Left lung (tissue), 10 donors: ENCODE data around the gene LYZL6. TPM values are rescaled to one million over a fixed set of nuclear protein-coding genes. Genes with fewer than 3 reads are reported as not detected.
A peak's percentile ranks its signal among the peaks of the same experiment; 100 is the strongest.

Source experiments
- ATAC-seq: fragments of 200-7000 bp; cut with Tn5 transposase; one replicate; pipeline ENCODE4 v1.9.1; 2020; ENCODE audit warnings: moderate library complexity
- DNase-seq, 4 donors: peaks; one replicate each; pipeline ENCODE4 v3.0.0-alpha.2; 2013 to 2020
- H3K27ac ChIP-seq, 2 donors: fragments of 200-600 bp; sonication (generic) in 1 of 2; one replicate each; pipeline versions ENCODE4 v1.5.0 to v1.8.0; 2020 to 2021
- H3K27me3 ChIP-seq, 2 donors: fragments of 200-600 bp; sonication (generic) in 1 of 2; one replicate each; pipeline versions ENCODE4 v1.5.0 to v1.8.0; 2020 to 2021
- H3K36me3 ChIP-seq, 2 donors: fragments of 200-600 bp; sonication (generic) in 1 of 2; one replicate each; pipeline versions ENCODE4 v1.5.0 to v1.8.0; 2020 to 2021
- H3K4me1 ChIP-seq, 2 donors: fragments of 200-600 bp; one replicate each; pipeline ENCODE4 v1.8.0; 2021
- H3K4me3 ChIP-seq, 2 donors: fragments of 200-600 bp; sonication (generic) in 1 of 2; one replicate each; pipeline versions ENCODE4 v1.5.0 to v1.8.0; 2020 to 2021; ENCODE audit warnings: mild to moderate bottlenecking in 1 of 2
- H3K9me3 ChIP-seq, 2 donors: fragments of 200-600 bp; sonication (generic) in 1 of 2; one replicate each; pipeline versions ENCODE4 v1.5.0 to v1.8.0; 2020 to 2021
- CTCF ChIP-seq, 2 donors: fragments of 200-600 bp; sonication (generic) in 1 of 2; IDR thresholded peaks; one replicate each; pipeline versions ENCODE4 v1.5.0 to v1.8.0; 2021; ENCODE audit warnings: antibody characterized with exemption in 2 of 2
- intact Hi-C, 2 donors: fragments of 100-400 bp; cut with DNase I; formaldehyde crosslinking; loops; one replicate each; pipeline versions ENCODE4 v1.11.2 to v1.14.2; 2022
- polyA plus RNA-seq, 6 donors: library from polyadenylated mRNA; unstranded; fragments of 120-200 nt; gene quantifications; one replicate each; pipeline ENCODE4 v1.2.1, GENCODE V29; 2013; ENCODE audit not compliant: insufficient read length in 6 of 6
- total RNA-seq, 2 donors: library from RNA; stranded (reverse); fragmentation: NEBNext Ultra II Directional; extraction: Animal tissue kit (Norgen Biotek cat#: 25700); gene quantifications; one replicate each; pipeline ENCODE4 v1.2.1, GENCODE V29; 2021
- donor health status: DM: no; HTN: yes; CAD: no.
- donor health status: DM: no; HTN: no; CAD: no.

Gene LYZL6
- total and polyA plus RNA-seq, 8 donors, result not detected

GRCh38 chr17:35936063-35936462 lies 7.5 kb downstream of the LYZL6 start:
- no peaks in the 10 kb centered on the region for H3K36me3 ChIP-seq
- intact Hi-C loops, result no loop called here
- no peaks in the 10 kb centered on the region for H3K4me1 ChIP-seq
- no peak for TF ChIP-seq CTCF (IDR thresholded peaks at IDR 0.05)
- no peak overlapping the region for H3K4me3 ChIP-seq
- ATAC-seq (no peak), DNase-seq (no peak)
- no peaks in the 10 kb centered on the region for H3K27me3 ChIP-seq
- H3K9me3 ChIP-seq, result no peaks in the 10 kb centered on the region
- H3K27ac ChIP-seq, result no peak overlapping the region

- Histone ChIP-seq H3K27me3 (peaks cover 0 to 9% of the 10 kb centered on the region in 2 donors), H3K36me3 (no peaks in the 10 kb centered on the region), H3K4me1 (peaks cover 7 to 13% of the 10 kb centered on the region in 2 donors), H3K9me3 (no peaks in the 10 kb centered on the region), H3K4me3 (no peak overlapping the region), H3K27ac (no peak overlapping the region)
- no peak for ATAC-seq
- no peak for DNase-seq
- intact Hi-C loops, result no loop called here
- no peak for TF ChIP-seq CTCF (IDR thresholded peaks at IDR 0.05)
Measured at GRCh38 chr17:35934760-35935159, 8.8 kb downstream of the LYZL6 start.

- DNase-seq (no peak), ATAC-seq (no peak)
- Histone ChIP-seq H3K27ac (no peak overlapping the region), H3K27me3 (peaks cover 0 to 19% of the 10 kb centered on the region in 2 donors), H3K9me3 (no peaks in the 10 kb centered on the region), H3K36me3 (no peaks in the 10 kb centered on the region), H3K4me3 (no peak overlapping the region), H3K4me1 (peaks cover 7 to 13% of the 10 kb centered on the region in 2 donors)
- intact Hi-C loops, result no loop called here
- TF ChIP-seq CTCF (IDR thresholded peaks at IDR 0.05), result no peak
Measured at GRCh38 chr17:35932586-35932985, 10.9 kb downstream of the LYZL6 start.

DNA sequence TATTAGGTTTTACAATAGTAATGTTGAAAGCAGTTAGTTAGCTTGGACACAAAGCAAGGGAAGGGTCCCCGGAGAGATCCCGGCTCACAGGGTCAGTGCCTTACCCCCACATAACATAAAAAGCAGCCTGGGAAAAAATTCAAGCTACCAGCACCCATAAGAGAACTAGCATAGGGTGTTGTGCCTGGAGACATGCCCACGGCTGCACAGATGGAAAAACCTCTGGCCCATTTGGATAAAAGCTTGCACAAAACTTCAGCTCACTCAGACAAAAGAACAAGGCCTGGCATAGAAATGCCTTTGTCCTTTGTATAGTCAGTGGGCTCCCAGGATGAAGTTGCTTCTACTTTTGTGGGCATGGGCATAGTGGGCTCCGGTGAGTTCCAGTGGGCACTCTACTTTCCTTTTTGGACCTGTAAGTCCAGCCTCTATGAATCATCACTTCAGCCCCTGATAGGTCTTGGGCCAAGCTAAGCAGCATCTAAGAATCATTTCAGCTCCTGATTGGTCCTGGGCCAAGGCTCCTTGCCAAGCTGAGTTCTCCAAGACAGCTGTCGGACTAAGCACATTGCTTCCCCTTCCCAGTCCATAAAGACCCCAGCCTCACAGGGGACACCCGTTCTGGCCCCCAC lies 11.6 kb downstream of the LYZL6 start:
- no peak for ATAC-seq
- DNase-seq, result peak in 2 of 4 donors; percentile 56 to 69
- Histone ChIP-seq H3K4me3 (no peak overlapping the region), H3K9me3 (no peaks in the 10 kb centered on the region), H3K4me1 (peaks cover 7 to 13% of the 10 kb centered on the region in 2 donors), H3K27me3 (peaks cover 0 to 19% of the 10 kb centered on the region in 2 donors), H3K36me3 (no peaks in the 10 kb centered on the region), H3K27ac (no peak overlapping the region)
- TF ChIP-seq CTCF (IDR thresholded peaks at IDR 0.05), result no peak
- intact Hi-C loops, result no loop called here

DNA sequence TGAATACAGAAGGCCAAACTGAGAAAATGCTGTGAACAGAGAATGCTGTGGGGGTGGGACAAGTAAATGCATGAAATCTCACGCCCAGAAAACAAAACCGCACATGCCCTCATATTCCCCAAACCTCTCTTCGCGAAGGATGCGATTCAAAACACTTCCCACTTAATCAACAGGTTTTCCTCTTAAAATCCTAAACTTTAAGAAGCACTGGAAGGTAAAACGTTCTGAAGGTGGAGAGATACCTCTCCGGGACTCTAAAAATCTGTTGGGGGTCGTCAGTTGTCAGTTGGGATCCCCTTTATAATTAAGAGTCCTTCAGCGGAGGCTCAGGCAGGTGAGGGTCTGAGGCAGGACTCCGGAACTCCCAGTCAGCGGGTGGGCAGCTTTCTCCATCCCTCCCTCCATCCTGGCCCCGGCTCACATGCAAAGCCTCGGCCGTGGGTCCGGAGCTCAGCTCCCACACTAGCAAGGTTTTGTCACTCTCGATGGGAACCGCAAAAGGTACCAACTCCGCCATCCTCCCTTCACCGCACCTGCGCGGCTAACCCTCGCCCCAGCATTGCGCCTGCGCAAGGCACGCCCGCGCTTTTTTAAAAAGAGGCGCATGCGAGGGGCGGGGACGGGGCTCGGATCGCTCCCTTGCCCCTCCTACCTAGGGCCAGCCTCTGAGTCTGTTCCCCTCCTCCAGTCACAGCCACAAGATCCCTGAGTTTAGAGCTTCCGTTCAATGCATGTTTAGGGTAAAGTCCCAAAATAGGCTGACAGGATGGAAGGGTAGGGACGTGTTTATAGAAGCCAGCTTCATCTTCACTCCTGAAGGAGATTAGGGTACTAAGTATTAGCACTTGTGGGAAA lies 13.1 kb downstream of the LYZL6 start, which contains the start of gene RDM1:
TSS of gene RDM1 (minus strand) at position 563 of the 855 bp plus-strand sequence. CDS start at position 517, 46 bp downstream.
- peak; percentile 93 for ATAC-seq
- intact Hi-C loops, result no loop called here
- no peaks in the 10 kb centered on the region for H3K9me3 ChIP-seq

More for the DNA sequence above, 13.1 kb downstream of the LYZL6 start, which contains the start of gene RDM1:
- Histone ChIP-seq H3K36me3 (no peaks in the 10 kb centered on the region), H3K27ac (no peak within 1 kb of the TSS), H3K4me3 (peak within 1 kb of the TSS; percentile 36 to 43), H3K4me1 (peaks cover 7 to 13% of the 10 kb centered on the region in 2 donors), H3K27me3 (peaks cover 0 to 19% of the 10 kb centered on the region in 2 donors)
- peak; percentile 56 to 87 (median 74) for DNase-seq
- no peak for TF ChIP-seq CTCF (IDR thresholded peaks at IDR 0.05)
